Measurements from ENCODE around the gene PLG.

The PLG gene

DNA sequence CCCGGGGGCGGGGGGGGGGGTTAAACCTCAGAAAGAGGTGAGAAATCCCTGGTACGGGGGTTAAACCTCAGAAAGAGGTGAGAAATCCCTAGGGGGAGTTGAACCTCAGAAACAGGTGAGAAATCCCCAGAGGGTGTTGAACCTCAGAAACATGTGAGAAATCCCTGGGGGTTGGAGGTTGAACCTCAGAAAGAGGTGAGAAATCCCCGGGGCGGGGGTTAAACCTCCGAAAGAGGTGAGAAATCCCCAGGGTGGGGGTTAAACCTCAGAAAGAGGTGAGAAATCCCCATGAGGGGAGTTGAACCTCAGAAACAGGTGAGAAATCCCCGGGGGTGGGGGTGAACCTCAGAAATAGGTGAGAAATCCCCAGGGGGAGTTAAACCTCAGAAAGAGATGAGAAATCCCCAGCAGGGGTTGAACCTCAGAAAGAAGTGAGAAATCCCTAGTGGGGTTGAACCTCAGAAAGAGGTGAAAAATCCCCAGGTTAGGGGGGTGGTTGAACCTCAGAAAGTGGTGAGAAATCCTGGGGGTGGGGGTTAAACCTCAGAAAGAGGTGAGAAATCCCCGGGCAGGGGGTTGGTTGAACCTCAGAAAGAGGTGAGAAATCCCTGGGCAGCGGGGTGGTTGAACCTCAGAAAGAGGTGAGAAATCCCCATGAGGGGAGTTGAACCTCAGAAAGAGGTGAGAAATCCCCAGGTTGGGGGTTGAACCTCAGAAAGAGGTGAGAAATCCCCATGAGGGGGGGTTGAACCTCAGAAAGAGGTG, 87.4 kb downstream of the PLG start:
- no peak overlapping the region for H3K4me3 ChIP-seq (ENCODE audit: insufficient read depth, low read length, poor library complexity, severe bottlenecking)
- H3K36me3 ChIP-seq (ENCODE audit: low read length): no peaks in the 10 kb centered on the region
- H3K79me2 ChIP-seq (ENCODE audit: insufficient read depth, low read length): no peaks in the 10 kb centered on the region
- H4K20me1 ChIP-seq (ENCODE audit: low read depth, low read length): no peaks in the 10 kb centered on the region
- H3K9me2 ChIP-seq (replicated peaks; ENCODE audit: insufficient read depth, low read length): no peaks in the 10 kb centered on the region
- H3K9ac ChIP-seq (ENCODE audit: low read length): no peak overlapping the region
- H3K4me2 ChIP-seq (ENCODE audit: low read depth, low read length, poor library complexity, severe bottlenecking): no peak overlapping the region
- H3F3A ChIP-seq (ENCODE audit: insufficient read depth): no peaks in the 10 kb centered on the region
- no peak overlapping the region for H3K27ac ChIP-seq (ENCODE audit: low read depth, low read length)
- H3K9me3 ChIP-seq (ENCODE audit: insufficient read depth, low read length): no peaks in the 10 kb centered on the region
- H2AFZ ChIP-seq (ENCODE audit: low read depth, low read length, severe bottlenecking): no peak overlapping the region
- no peak for TF ChIP-seq EZH2phosphoT487 (conservative IDR thresholded peaks at IDR 0.05; ENCODE audit: low read length)
- H3K27me3 ChIP-seq (ENCODE audit: low read length): no peaks in the 10 kb centered on the region

DNA sequence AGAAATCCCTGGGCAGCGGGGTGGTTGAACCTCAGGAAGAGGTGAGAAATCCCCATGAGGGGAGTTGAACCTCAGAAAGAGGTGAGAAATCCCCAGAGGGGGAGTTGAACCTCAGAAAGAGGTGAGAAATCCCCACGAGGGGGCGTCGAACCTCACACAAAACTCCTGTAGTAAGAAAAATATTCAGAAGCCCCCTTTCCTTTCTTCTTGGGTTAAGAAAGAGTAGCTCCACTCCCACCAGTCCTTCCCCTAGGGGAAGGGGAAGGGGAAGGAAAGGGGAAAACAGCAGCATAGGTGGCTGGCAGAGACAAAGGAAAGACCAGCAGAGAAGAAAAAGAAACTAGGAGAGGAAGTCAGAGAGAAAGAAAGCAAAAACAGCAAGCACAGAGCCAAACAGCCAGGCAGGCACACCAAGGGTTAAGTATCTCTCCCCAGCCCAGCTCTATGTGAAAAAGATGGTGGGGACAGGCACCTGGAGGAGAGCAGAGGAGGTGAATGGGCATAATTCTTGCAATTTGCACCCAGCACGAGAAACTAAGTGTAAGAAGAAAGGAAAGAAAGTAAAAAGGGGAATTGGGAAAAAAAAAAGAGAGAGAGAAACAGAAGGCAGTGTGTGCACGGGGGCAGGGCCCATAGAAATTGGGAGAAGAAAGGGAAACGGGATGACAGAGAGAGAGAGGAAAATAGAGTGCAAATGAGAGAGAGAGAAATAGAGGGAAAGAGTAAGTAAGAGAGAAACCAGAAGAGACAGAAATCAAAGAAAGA, 88.2 kb downstream of the PLG start:
- no peaks in the 10 kb centered on the region for H3K9me3 ChIP-seq (ENCODE audit: insufficient read depth, low read length)
- H3F3A ChIP-seq (ENCODE audit: insufficient read depth): no peaks in the 10 kb centered on the region
- H2AFZ ChIP-seq (ENCODE audit: low read depth, low read length, severe bottlenecking): no peak overlapping the region
- H3K27me3 ChIP-seq (ENCODE audit: low read length): no peaks in the 10 kb centered on the region
- no peak overlapping the region for H3K4me2 ChIP-seq (ENCODE audit: low read depth, low read length, poor library complexity, severe bottlenecking)
- H4K20me1 ChIP-seq (ENCODE audit: low read depth, low read length): no peaks in the 10 kb centered on the region
- no peak overlapping the region for H3K9ac ChIP-seq (ENCODE audit: low read length)
- no peaks in the 10 kb centered on the region for H3K36me3 ChIP-seq (ENCODE audit: low read length)
- H3K79me2 ChIP-seq (ENCODE audit: insufficient read depth, low read length): no peaks in the 10 kb centered on the region
- no peak overlapping the region for H3K27ac ChIP-seq (ENCODE audit: low read depth, low read length)
- no peak overlapping the region for H3K4me3 ChIP-seq (ENCODE audit: insufficient read depth, low read length, poor library complexity, severe bottlenecking)
- H3K9me2 ChIP-seq (replicated peaks; ENCODE audit: insufficient read depth, low read length): no peaks in the 10 kb centered on the region
- no peak for TF ChIP-seq EZH2phosphoT487 (conservative IDR thresholded peaks at IDR 0.05; ENCODE audit: low read length)
- TF ChIP-seq, protein P1, sequence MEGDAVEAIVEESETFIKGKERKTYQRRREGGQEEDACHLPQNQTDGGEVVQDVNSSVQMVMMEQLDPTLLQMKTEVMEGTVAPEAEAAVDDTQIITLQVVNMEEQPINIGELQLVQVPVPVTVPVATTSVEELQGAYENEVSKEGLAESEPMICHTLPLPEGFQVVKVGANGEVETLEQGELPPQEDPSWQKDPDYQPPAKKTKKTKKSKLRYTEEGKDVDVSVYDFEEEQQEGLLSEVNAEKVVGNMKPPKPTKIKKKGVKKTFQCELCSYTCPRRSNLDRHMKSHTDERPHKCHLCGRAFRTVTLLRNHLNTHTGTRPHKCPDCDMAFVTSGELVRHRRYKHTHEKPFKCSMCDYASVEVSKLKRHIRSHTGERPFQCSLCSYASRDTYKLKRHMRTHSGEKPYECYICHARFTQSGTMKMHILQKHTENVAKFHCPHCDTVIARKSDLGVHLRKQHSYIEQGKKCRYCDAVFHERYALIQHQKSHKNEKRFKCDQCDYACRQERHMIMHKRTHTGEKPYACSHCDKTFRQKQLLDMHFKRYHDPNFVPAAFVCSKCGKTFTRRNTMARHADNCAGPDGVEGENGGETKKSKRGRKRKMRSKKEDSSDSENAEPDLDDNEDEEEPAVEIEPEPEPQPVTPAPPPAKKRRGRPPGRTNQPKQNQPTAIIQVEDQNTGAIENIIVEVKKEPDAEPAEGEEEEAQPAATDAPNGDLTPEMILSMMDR (IDR thresholded peaks at IDR 0.05; ENCODE audit: insufficient read depth, low read length, poor library complexity, severe bottlenecking): no peak

DNA sequence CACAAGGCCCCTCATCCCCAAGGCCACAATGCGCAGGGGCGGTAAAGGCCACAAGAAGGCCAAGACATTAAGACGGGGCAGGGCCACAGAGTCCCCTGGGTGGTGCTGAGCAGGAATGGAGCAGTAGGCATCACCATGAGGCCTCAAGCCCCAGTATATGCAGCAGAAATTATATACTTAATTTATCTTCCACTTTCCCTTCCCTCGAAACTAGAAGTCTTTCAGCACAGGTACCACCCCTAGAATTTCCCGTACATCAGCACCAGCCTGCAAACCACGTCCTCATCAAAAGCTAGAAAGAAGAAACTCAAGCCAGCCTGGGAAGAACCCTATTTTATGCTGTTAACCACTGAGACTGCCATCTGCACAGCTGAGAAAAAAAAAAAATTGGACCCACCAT, 89.4 kb downstream of the PLG start:
- no peak overlapping the region for H2AFZ ChIP-seq (ENCODE audit: low read depth, low read length, severe bottlenecking)
- H3K9me3 ChIP-seq (ENCODE audit: insufficient read depth, low read length): no peaks in the 10 kb centered on the region
- no peak for TF ChIP-seq EZH2phosphoT487 (conservative IDR thresholded peaks at IDR 0.05; ENCODE audit: low read length)
- TF ChIP-seq, protein P1 (IDR thresholded peaks at IDR 0.05; ENCODE audit: insufficient read depth, low read length, poor library complexity, severe bottlenecking): no peak
- H3K79me2 ChIP-seq (ENCODE audit: insufficient read depth, low read length): no peaks in the 10 kb centered on the region
- no peak overlapping the region for H3K4me2 ChIP-seq (ENCODE audit: low read depth, low read length, poor library complexity, severe bottlenecking)
- H3K36me3 ChIP-seq (ENCODE audit: low read length): no peaks in the 10 kb centered on the region
- no peaks in the 10 kb centered on the region for H3K27me3 ChIP-seq (ENCODE audit: low read length)
- H3K27ac ChIP-seq (ENCODE audit: low read depth, low read length): no peak overlapping the region
- H4K20me1 ChIP-seq (ENCODE audit: low read depth, low read length): no peaks in the 10 kb centered on the region
- H3F3A ChIP-seq (ENCODE audit: insufficient read depth): no peaks in the 10 kb centered on the region
- no peaks in the 10 kb centered on the region for H3K9me2 ChIP-seq (replicated peaks; ENCODE audit: insufficient read depth, low read length)
- H3K9ac ChIP-seq (ENCODE audit: low read length): no peak overlapping the region
- H3K4me3 ChIP-seq (ENCODE audit: insufficient read depth, low read length, poor library complexity, severe bottlenecking): no peak overlapping the region

GRCh38 chr6:160791981-160792418, 90.0 kb downstream of the PLG start:
- Histone ChIP-seq H3K27ac (ENCODE audit: low read depth, low read length) (no peak overlapping the region), H3K9ac (ENCODE audit: low read length) (no peak overlapping the region)

More at GRCh38 chr6:160791981-160792418, 90.0 kb downstream of the PLG start:
- Histone ChIP-seq H4K20me1 (ENCODE audit: low read depth, low read length) (no peaks in the 10 kb centered on the region), H3F3A (ENCODE audit: insufficient read depth) (no peaks in the 10 kb centered on the region), H3K9me3 (ENCODE audit: insufficient read depth, low read length) (no peaks in the 10 kb centered on the region), H3K4me2 (ENCODE audit: low read depth, low read length, poor library complexity, severe bottlenecking) (no peak overlapping the region), H2AFZ (ENCODE audit: low read depth, low read length, severe bottlenecking) (no peak overlapping the region), H3K9me2 (replicated peaks; ENCODE audit: insufficient read depth, low read length) (no peaks in the 10 kb centered on the region), H3K79me2 (ENCODE audit: insufficient read depth, low read length) (no peaks in the 10 kb centered on the region), H3K4me3 (ENCODE audit: insufficient read depth, low read length, poor library complexity, severe bottlenecking) (no peak overlapping the region), H3K36me3 (ENCODE audit: low read length) (no peaks in the 10 kb centered on the region), H3K27me3 (ENCODE audit: low read length) (no peaks in the 10 kb centered on the region)
- TF ChIP-seq, protein P1 (IDR thresholded peaks at IDR 0.05; ENCODE audit: insufficient read depth, low read length, poor library complexity, severe bottlenecking): no peak
- TF ChIP-seq EZH2phosphoT487 (conservative IDR thresholded peaks at IDR 0.05; ENCODE audit: low read length): no peak
